ENCODE measurements around the gene MMD. TPM values are rescaled to one million over a fixed set of nuclear protein-coding genes. Genes with fewer than 3 reads are reported as not detected.

MMD gene
- total and polyA plus RNA-seq, 9 of the 15 experiments (the other 6 are each of a cell fraction or from before 2014, with no cell fraction given) = 3.1 to 18.9 (median 10.7) TPM

DNA sequence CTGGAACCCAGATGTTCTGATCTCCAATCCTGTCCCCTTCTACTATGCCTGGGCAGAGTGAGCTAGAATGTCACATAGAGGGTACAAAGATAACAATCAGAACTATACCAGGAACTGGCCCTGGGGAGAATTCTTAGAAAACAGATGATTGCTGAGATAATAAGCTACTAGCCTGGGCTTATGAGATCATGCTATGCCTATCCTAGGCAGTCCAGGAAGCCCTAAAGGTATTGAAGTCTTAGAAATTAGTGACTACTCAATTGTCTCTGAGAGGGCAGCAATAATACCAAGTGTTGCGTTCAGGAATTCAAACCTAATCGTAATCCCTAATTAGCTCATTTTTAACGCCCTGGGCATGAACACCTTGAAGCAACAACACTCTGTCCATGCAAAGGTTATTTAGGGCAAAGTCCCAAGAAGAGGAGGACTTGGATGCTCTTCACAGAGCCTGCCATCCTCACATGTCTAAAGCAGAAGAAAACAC, 77.1 kb downstream of the MMD start (continued):
- TF ChIP-seq SMAD3 (CRISPR knock-in tag; conservative IDR thresholded peaks at IDR 0.05) = no peak
- peak in 1 of 2 experiments; percentile 66; a peak in 1 of 4 replicates for TF ChIP-seq TBL1XR1 (IDR thresholded peaks at IDR 0.05; ENCODE audit: low read length in 2 of 2)
- TF ChIP-seq, protein P1, sequence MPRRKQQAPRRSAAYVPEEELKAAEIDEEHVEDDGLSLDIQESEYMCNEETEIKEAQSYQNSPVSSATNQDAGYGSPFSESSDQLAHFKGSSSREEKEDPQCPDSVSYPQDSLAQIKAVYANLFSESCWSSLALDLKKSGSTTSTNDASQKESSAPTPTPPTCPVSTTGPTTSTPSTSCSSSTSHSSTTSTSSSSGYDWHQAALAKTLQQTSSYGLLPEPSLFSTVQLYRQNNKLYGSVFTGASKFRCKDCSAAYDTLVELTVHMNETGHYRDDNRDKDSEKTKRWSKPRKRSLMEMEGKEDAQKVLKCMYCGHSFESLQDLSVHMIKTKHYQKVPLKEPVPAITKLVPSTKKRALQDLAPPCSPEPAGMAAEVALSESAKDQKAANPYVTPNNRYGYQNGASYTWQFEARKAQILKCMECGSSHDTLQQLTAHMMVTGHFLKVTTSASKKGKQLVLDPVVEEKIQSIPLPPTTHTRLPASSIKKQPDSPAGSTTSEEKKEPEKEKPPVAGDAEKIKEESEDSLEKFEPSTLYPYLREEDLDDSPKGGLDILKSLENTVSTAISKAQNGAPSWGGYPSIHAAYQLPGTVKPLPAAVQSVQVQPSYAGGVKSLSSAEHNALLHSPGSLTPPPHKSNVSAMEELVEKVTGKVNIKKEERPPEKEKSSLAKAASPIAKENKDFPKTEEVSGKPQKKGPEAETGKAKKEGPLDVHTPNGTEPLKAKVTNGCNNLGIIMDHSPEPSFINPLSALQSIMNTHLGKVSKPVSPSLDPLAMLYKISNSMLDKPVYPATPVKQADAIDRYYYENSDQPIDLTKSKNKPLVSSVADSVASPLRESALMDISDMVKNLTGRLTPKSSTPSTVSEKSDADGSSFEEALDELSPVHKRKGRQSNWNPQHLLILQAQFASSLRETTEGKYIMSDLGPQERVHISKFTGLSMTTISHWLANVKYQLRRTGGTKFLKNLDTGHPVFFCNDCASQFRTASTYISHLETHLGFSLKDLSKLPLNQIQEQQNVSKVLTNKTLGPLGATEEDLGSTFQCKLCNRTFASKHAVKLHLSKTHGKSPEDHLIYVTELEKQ (CRISPR knock-in tag; IDR thresholded peaks at IDR 0.05) = no peak
- TF ChIP-seq ZNF589 (CRISPR knock-in tag; IDR thresholded peaks at IDR 0.05; ENCODE audit: low read depth) = no peak; the same call in 1 of the 2 replicates
- no peak for TF ChIP-seq RFX5 (IDR thresholded peaks at IDR 0.05; ENCODE audit: low read depth, low read length)
- TF ChIP-seq ZNF696 (CRISPR knock-in tag; conservative IDR thresholded peaks at IDR 0.05) = no peak
- TF ChIP-seq, protein P2, sequence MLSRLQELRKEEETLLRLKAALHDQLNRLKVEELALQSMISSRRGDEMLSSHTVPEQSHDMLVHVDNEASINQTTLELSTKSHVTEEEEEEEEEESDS (CRISPR knock-in tag; IDR thresholded peaks at IDR 0.05) = no peak
- TF ChIP-seq, protein P3, sequence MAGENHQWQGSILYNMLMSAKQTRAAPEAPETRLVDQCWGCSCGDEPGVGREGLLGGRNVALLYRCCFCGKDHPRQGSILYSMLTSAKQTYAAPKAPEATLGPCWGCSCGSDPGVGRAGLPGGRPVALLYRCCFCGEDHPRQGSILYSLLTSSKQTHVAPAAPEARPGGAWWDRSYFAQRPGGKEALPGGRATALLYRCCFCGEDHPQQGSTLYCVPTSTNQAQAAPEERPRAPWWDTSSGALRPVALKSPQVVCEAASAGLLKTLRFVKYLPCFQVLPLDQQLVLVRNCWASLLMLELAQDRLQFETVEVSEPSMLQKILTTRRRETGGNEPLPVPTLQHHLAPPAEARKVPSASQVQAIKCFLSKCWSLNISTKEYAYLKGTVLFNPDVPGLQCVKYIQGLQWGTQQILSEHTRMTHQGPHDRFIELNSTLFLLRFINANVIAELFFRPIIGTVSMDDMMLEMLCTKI (IDR thresholded peaks at IDR 0.05; ENCODE audit: partially characterized antibody) = no peak
- TF ChIP-seq, protein P4, sequence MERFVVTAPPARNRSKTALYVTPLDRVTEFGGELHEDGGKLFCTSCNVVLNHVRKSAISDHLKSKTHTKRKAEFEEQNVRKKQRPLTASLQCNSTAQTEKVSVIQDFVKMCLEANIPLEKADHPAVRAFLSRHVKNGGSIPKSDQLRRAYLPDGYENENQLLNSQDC (CRISPR knock-in tag; IDR thresholded peaks at IDR 0.05) = no peak
- no peak for TF ChIP-seq ZNF707 (CRISPR knock-in tag; conservative IDR thresholded peaks at IDR 0.05)
- TF ChIP-seq, protein P5, sequence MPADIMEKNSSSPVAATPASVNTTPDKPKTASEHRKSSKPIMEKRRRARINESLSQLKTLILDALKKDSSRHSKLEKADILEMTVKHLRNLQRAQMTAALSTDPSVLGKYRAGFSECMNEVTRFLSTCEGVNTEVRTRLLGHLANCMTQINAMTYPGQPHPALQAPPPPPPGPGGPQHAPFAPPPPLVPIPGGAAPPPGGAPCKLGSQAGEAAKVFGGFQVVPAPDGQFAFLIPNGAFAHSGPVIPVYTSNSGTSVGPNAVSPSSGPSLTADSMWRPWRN (IDR thresholded peaks at IDR 0.05; ENCODE audit: low read depth) = no peak
- TF ChIP-seq C11orf30 (IDR thresholded peaks at IDR 0.05; ENCODE audit: low read depth) = no peak
- no peak for TF ChIP-seq ZNF354B (CRISPR knock-in tag; IDR thresholded peaks at IDR 0.05)
- no peak for TF ChIP-seq MCM7 (IDR thresholded peaks at IDR 0.05)
- TF ChIP-seq JUNB (CRISPR knock-in tag; conservative IDR thresholded peaks at IDR 0.05) = no peak
- TF ChIP-seq, protein P6, sequence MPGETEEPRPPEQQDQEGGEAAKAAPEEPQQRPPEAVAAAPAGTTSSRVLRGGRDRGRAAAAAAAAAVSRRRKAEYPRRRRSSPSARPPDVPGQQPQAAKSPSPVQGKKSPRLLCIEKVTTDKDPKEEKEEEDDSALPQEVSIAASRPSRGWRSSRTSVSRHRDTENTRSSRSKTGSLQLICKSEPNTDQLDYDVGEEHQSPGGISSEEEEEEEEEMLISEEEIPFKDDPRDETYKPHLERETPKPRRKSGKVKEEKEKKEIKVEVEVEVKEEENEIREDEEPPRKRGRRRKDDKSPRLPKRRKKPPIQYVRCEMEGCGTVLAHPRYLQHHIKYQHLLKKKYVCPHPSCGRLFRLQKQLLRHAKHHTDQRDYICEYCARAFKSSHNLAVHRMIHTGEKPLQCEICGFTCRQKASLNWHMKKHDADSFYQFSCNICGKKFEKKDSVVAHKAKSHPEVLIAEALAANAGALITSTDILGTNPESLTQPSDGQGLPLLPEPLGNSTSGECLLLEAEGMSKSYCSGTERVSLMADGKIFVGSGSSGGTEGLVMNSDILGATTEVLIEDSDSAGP (CRISPR knock-in tag; IDR thresholded peaks at IDR 0.05) = no peak
- no peak for TF ChIP-seq RB1 (IDR thresholded peaks at IDR 0.05; ENCODE audit: low read depth)
- no peak for TF ChIP-seq POLR2G (IDR thresholded peaks at IDR 0.05; ENCODE audit: low read depth, low read length)
- no peak for TF ChIP-seq HNRNPH1 (optimal IDR thresholded peaks at IDR 0.05; ENCODE audit: low read depth, low read length)
- no peak for TF ChIP-seq RUNX1 (IDR thresholded peaks at IDR 0.05; ENCODE audit: low read depth)
- no peak for TF ChIP-seq CBX8 (IDR thresholded peaks at IDR 0.05; ENCODE audit: borderline replicate concordance, extremely low read depth, low read depth, low read length, poor library complexity, severe bottlenecking)
- TF ChIP-seq ZNF780A (CRISPR knock-in tag; IDR thresholded peaks at IDR 0.05) = no peak
- no peak for TF ChIP-seq TAF7 (tag; IDR thresholded peaks at IDR 0.05)

Data from K562 (cell line).